HG03378 (cell line): Measurements from ENCODE around the gene SNRNP200.
"Not testable (repeated sequence)": the region's sequence is repeated elsewhere in the genome, so short reads cannot be mapped to it uniquely, and the experiment has no call there.

Experiments
- ATAC-seq: cut with Tn5 transposase; IDR thresholded peaks from one replicate; pipeline ENCODE4 v1.9.1; 2021; ENCODE audit warnings: mild to moderate bottlenecking, moderate library complexity; ENCODE audit not compliant: unreplicated experiment

Gene SNRNP200

DNA sequence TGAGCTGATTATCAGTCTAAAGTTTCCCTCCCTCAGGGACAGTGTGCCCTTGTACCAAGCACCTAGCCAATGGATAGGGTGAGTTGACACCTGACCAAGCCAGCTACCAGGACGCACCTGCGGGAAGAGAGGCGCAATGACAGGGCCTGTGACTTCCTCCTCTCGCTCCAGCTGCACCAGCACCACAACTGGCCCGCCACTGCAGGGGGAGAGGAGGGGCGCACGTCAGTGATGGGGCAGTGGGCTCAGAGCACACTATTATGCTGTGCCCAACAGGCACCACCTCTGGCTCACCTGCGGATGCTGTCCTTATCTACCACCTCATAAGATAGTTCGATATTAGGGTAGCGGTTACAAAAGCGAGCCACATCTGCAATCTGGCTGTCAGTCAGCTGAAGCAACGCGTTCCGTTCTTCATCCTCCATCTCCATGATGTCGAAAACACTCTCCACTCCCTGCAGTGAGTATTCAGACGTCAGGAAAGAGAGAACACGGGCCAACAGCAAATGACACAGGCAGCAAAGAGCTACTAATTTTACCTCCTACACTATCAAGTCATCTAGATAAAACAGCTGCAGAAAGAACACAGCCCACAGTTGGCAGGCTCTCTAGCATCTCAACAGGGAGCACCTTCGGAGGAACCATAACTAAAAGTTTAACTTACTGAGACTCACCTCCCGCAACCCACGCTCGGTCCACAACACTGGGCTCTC is 28.4 kb downstream of the SNRNP200 start:
- ATAC-seq: no peak

DNA sequence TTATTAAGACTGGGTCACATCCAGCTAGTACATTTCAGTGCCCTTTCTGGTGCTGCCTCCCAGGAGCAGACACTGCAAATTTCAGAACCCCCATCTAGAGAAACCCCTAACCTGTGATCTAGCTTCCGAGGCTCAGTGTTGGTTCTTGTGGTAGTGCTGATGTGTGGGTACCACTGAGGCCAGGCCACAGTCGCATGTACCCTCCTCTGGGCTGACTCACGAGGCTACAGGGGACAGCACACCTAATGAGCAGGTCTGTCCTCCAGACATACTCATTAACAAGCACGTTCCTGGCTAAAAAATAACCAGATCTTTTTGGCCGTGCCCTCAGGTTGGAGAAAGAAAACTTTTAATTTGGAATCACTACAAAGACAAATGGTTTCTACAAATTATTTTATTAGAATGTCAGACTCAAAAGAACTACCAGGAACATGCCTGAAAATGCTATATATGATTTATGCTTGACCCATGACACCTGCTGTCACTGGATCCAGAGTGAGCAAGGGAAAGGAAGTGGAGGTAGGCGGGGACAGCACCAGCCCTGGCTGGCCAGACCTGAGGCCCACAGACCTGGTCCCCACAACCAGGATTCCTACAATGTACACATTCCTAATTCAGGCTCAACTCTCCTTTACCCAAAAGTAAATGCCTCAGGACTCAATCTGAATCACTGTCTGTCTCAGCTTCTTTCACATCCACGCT is 30.8 kb downstream of the SNRNP200 start:
- ATAC-seq: no peak

DNA sequence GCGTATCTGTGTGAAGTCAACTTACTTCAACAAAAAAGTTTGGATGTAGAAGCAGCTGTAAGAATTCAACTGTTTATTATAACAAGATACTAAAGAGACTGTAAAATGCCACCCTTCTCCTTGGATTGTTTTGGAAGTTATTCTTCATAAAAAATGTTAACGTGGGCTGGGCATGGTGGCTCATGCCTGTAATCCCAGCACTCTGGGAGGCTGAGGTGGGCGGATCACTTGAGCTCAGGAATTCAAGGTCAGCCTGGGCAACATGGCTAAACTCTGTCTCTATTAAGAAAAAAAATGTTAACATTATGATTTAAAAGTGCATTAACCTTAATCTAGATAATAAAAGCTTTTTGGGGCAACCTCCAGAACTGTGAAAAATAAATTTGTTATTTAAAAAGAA is 31.6 kb downstream of the SNRNP200 start:
- no peak for ATAC-seq

DNA sequence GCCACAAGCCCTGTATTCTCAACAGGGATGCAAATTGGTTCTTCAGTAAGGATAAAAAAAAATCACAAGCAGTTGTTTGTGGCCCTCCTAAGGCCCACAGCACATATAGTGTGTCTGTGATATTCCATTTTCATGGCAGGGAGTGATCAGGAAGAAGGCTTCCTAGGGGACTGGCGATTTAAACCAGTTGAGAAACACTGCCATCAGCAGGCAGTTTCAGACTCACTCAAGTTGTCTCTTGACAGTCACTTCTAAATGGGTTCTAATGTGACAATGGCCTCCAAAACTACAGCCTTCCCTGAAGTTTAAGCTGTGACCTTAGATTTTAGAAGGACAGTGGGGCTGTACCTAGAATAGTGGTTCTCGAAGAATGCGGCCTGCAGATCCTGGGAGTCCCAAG is 33.4 kb downstream of the SNRNP200 start:
- no peak for ATAC-seq

DNA sequence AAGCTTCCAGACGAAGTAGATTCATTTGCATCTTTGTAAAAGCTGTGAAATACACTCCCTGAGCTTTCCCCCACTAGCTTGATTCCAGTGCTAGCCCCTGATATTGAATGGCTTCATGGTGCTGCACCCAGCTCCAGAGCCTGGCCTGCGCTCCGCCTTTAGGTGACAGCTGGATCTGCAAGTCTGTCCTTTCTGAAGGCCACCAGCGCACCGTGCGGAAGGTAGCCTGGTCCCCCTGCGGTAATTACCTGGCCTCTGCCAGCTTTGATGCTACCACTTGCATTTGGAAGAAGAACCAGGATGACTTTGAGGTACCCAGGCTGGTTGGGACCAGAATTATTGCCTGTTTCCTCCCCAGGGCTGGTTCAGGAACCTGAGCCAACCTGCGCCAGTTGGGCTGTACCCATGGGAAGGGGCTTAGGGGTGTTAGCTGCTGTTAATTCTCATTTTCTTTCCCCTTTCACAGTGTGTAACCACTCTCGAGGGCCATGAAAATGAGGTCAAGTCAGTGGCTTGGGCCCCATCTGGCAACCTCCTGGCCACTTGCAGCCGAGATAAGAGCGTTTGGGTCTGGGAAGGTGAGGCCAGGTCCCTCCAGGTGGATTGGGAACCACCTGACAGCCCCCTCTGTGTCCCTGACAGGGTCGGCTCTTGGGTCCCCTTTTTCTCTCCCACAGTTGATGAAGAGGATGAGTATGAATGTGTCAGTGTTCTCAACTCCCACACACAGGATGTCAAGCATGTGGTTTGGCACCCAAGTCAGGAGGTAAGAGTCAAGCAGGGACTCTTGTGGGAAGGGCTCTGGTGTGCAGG is 38.0 kb downstream of the SNRNP200 start:
- no peak for ATAC-seq

DNA sequence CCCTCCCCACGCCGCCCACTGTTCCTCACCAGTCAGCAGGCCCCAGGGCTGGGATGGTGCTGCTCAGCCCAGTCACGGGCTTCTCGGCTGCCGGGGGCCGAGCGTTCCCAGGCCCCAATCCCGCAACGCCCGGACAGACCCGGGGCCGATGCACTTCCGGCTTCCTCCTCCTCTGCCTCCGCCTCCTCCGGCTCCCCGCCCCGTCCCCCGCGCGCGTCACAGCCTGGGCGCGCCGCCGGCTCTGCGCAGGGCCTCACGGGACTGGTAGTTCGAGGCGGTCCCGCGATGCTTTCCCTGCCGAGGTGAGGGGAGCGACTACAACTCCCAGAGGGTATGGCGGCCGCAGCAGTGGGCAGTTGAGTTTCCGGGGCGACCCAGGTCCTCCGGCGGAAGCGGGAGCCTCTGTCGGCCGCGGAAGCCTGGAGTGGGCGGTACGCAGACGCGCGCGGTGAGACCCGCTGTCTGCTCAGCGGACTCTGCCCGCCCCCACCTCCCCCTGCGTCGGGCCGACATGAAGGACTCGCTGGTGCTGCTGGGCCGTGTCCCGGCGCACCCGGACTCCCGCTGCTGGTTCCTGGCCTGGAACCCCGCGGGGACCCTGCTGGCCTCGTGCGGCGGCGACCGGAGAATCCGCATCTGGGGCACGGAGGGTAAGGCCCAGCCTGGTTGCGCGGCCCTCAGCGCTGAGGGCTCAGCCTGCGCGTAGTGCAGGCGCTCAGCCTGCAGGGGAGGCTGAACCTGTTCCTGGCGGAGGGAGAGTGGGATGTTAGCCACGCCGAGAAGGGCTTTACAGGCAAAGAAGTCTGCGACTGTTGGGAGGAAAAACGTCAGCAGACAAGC is 39.3 kb downstream of the SNRNP200 start, which contains the start of the genes CIAO1 and TMEM127:
Gene CIAO1, plus strand, starts transcription at position 386 of the 840 bp plus-strand sequence. Its CDS starts 126 bp downstream, at position 512.
Gene TMEM127, minus strand, starts transcription at position 158 of the 840 bp plus-strand sequence. CDS start 616 bp downstream, outside the sequence.
- ATAC-seq: peak; percentile 81

DNA sequence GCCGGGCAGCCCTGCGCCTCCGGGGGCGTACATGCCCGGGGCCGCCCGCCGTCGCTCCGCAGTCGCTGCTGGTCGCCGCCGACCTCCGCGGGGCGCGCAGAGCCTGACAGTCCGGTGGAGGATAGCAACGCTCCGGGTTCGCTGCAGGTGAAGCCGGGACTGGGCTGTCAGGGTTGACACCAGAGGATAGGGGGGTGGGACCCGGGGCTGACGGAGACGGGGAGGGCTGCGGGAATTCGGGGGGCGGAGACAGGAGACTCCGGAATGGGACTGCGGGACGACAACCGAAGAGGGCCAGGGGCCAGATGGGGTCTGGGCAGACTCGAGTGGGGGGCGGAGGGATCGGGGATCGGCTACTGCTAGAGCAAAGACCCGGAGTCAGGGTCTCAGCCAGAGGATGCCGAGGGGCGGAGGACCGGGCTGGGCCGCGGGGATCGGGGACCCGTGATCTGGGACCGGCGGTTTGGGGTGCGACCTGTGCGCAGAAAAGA is 40.0 kb downstream of the SNRNP200 start:
- peak; percentile 15 for ATAC-seq

DNA sequence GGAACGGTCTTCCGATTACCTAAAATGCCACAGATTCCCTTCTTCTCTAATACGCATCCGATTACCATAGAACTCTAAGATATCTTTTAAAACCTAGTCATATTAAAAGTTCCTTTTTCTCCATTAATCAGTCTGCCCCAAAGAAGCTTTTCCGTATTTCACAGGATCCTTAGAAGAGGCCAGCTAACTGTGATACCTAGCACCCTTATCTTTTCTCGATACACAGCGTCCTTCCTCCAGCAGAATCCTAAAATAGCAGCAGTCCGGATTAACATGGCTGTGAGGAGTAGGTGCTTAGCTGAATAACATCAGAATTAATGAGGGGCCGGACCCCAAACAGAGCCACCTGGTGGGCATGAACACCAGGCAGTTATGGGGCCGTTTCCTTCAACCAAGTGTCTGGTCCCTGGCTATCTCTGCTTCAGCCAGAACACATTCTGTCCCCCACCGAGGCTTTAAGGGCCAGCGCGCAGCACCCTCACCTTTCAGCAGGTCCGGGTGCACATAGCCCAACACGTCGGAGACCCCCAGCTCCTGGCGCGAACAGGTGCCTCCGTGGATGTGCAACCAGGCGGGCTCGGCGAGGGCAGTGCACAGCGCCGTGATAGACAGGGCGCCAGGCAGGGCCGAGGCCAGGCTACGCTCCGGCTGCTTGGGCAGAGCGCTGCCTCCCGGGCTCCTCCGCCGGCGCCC is 40.5 kb downstream of the SNRNP200 start:
- no peak for ATAC-seq

DNA sequence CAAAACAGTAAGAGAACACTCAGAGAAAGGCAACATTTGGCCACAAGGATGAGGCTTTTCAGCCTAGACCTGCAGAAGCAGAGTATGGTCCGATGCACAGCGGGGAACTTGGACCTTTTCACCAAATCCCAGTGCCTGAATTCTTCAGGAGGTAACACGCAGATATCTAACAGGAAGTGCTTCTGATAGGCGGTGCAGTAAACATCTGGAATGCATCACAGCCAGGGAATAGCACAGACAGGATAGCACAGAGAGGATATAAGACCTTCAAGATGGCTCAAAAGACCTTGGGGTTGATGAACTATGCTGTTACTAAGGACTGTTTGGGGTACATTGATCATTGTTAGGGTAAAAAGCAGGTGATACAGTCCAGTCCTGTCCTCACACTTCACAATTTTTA is 41.3 kb downstream of the SNRNP200 start:
- no peak for ATAC-seq

DNA sequence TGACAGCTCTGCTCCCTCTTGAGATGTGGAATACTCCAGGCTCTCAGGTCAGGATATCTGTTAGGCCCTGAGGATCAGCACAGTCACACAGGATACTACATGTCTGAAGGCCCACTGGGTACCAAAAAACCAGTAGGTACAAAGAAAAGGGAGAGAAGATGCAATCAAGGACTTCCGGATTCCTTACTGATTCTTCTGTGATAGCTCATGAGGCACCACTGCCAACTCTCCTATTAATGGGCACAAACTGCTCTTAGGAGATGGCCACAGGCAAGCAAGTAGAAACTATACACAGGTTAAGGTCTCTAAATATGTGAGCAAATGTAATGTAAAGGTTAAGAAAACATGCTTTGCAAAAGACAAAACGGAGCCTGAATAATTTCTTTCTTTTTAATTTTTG is 43.0 kb downstream of the SNRNP200 start:
- no peak for ATAC-seq

DNA sequence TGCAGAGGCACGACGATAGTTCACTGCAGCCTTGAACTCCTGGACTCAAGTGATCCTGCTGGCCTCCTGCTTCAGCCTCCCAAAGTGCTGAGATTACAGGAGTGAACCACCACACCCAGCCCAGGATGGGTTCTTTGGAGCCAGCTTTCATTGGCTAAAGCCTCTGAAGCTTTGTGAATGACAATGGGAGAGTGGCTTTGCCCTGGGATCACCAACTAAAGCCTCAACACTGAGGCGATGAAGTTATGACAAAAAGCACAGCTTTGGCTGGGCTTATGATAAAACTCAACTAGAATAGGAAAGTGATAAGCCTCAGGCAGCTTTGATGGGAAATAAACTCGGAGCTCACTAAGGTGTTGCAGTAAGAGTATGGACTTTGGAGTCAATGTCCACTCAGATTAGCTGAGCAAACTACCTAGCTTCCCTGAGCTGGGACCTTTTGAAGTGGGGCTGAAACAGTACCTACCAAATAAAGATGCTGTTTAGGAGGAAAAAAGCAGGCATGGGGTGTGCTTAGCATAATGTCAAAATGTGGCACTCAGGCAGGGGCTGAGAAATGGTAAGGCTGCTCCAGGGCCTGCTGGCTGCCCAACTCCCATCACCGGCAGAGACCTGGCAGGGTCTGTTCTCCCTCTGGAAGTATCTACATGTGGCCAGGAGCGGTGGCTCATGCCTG is 43.9 kb downstream of the SNRNP200 start:
- no peak for ATAC-seq

DNA sequence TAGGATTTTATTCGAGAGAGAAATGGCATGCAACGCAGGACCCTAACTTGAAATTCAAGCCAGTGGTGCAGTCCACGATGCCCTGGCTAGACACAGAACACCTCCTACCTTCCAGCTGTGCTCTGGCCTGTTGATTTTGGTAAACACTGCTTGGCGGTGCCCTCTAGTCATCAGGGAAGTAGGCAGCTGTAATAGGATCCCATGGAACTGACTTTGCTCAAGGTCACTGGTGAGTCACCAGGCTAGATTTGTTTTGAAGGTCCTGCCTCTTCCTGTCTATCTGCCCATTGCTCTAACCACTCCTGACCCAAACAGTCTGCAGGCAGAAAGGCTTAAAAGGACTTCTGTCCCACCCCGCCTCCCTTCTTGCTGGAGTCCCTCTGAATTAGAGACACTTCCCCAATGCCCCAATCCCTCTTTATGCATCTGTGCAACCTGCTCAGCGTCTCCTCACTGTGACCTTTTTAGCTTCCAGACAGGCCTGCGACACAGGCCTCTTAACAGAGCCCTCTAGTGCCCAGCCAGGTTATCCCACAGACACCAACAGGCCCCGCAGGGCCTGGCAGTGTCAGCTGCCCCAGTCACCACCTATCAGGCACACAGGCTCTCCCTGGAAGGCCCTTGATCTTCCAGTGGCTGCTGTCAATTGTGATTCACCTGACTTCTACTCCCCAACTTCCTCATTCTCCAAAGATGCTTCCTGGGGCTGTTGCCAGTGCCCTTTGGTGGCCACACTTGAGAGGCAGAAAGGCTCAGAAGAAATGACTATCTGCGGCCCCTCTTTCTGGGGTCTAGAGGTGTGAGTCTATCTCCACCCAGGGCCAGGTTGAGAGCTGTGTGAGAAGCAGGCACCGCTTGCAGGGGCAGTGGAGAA is 44.7 kb downstream of the SNRNP200 start:
- no peak for ATAC-seq

DNA sequence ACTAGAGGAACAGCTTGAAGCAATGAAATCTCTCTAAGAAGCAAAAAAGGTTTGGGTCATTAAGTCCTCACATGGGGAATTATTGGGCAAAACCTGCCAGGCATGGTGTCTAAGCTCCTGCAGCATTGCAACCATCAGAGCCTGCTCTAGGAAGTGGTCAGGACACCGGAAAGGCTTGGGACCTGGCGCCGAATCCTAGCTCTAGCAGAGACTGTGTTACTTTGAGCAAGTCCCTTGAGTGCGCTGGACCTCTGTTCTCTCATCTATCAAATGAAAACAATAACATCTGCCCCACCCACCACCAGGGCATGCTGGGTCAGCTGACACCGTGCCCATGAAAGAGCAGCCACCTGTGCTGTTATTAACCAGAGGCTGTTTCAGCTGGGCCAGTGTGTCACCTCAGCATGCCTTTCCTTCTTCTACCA is 45.8 kb downstream of the SNRNP200 start:
- ATAC-seq: no peak

DNA sequence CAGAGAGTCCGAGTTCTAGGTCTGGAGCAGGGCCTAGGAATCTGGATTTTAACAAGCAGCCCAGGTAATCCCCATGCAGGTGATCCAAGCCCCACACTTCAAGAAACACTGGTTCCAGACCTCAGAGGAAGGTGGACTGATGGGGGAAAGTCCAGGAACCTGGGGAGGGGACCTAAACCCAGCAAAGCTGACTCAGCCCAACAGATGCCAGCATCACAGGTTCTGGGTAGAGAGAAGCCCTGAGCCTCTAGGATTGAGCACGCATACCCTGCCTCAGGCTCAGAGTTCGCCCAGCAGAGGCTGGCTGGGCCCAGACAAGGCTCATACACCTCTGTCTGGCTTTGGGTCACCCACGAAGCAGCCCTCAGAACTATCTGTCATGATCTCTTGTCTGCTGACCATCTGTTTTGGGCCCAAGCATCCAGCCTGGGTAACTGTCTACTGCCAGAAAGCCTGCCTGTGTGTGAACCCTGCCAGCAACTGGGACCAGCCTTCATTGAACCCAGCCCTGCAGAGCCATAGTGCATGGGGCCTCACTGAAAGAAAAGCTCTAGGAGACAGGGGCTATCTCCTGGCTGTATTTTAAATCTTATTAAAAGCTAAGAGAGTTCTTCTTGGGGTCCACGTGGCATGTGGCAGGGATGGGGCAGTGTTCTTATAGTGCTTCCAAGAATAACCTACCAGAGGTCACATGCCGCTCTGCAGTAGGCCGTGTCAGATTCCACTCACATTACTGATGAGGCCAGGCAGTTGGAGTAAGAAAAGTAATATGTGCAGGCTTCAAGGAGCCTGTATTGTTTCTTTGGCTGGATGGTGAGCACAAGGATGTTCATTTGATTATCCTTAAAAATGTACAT is 47.0 kb downstream of the SNRNP200 start:
- no peak for ATAC-seq

DNA sequence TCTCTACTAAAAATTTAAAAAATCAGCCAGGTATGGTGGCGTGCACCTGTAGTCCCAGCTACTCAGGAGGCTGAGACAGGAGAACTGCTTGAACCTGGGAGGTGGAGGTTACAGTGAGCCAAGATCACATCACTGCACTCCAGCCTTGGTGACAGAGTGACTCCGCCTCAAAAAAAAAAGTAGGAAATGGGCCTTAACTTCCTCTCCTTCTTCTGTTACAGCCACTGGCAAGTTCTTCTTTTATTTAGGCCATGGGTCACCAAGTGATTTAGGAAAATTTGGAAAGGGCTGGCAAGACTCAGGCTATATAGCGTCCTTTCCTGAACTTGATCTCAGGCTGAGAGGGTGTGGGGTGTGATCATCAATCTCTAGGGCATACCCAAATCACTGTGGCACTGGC is 47.6 kb downstream of the SNRNP200 start:
- not testable (repeated sequence) for ATAC-seq

DNA sequence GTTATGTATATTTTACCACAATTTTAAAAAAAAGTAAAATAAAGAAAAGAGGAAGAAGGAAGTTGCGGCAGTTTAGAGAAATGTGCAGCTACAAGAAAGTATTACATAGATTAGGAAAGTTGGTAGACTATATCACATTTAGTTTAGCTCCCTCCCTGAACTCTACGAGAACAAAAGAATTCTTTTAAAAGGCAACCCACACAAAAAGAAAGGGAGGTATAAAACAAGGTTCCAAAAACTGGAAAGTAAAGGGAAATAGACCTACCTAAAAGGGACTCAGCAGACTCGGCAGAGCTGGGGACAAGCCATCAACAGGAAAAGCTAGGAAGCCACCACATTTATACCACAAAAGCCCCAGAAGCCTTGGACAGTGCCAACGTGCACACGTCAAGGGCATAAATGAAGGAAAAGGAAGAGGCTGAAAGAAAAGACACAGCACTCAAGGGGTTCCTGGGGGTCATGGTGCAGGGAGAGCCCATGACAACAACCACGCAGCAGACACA is 48.7 kb downstream of the SNRNP200 start:
- no peak for ATAC-seq

DNA sequence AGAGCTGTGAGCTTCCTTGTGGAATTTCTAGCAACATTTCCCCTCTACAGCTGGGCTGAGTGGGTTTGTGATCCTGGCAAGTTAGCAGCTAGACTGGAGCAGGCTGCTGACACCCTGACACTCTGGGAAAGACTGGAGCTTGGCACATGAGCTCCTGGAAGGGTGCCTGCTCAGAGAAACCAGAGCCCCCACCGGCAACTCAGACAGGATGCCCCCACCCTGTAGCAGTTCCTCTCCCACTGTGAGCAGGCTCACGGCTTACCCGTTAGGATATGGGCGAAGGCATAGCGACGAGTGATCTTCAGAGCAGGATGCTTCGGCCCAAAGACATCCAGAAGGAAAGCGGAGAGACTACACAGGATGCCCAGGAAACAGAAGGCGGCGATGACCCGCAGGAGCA is 50.8 kb downstream of the SNRNP200 start:
- ATAC-seq: no peak
